ENCODE results near the gene DSE. TPM values are rescaled to one million over a fixed set of nuclear protein-coding genes. Genes with fewer than 3 reads are reported as not detected.

The DSE gene
- total RNA-seq, 1 experiment from 2014 or later, result 9.8 TPM

GRCh38 chr6:116385459-116385802 lies 14.7 kb downstream of the DSE start:
- Histone ChIP-seq H4K20me1 (ENCODE audit: low read length) (no peaks in the 10 kb centered on the region), H3K4me3 (ENCODE audit: low read length) (no peak overlapping the region), H3K9me3 (ENCODE audit: low read length) (no peaks in the 10 kb centered on the region), H3K27me3 (ENCODE audit: low read length) (no peaks in the 10 kb centered on the region), H3K4me1 (ENCODE audit: insufficient read depth, low read length) (peaks cover 56% of the 10 kb centered on the region), H3K79me2 (ENCODE audit: low read length) (peaks cover 8% of the 10 kb centered on the region; the same call in 1 of the 2 replicates), H3K27ac (ENCODE audit: low read length) (peak overlapping the region; percentile 99), H3K9me2 (replicated peaks; ENCODE audit: low read length) (no peaks in the 10 kb centered on the region), H2AFZ (ENCODE audit: low read length) (no peak overlapping the region), H3K9ac (ENCODE audit: low read length) (0 out of 2 replicates have a peak overlapping the region, but pooled peaks have one; percentile 13), H3F3A (ENCODE audit: low read length, unreplicated experiment) (no peaks in the 10 kb centered on the region), H3K4me2 (ENCODE audit: low read length) (peak overlapping the region; percentile 72), H3K36me3 (ENCODE audit: low read depth, low read length) (no peaks in the 10 kb centered on the region)
- ATAC-seq (peak; percentile 35), DNase-seq (peak; percentile 69)
- CTCF ChIA-PET, result no interaction called here
- POLR2A ChIA-PET (ENCODE audit: unreplicated experiment), result interaction anchor here (0.6 kb wide), 1 partner anchor 29 kb away, joined by 3 read pairs; no protein-coding TSS in a partner anchor
- TF ChIP-seq CTCF (conservative IDR thresholded peaks at IDR 0.05; ENCODE audit: low read depth, low read length) (no peak), EZH2 (IDR thresholded peaks at IDR 0.05; ENCODE audit: low read length, unreplicated experiment) (no peak), EZH2phosphoT487 (IDR thresholded peaks at IDR 0.05; ENCODE audit: borderline replicate concordance, low read length) (no peak)
- intact Hi-C loops (cut with micrococcal nuclease), result no loop called here
- BruUV-seq (replicated peaks), result no TSS peak

GRCh38 chr6:116385921-116386320 lies 15.2 kb downstream of the DSE start:
- no peaks in the 10 kb centered on the region for H3K27me3 ChIP-seq (ENCODE audit: low read length)
- peak overlapping the region; percentile 13; the same call in 1 of the 2 replicates for H3K9ac ChIP-seq (ENCODE audit: low read length)
- no TSS peak for BruUV-seq (replicated peaks)
- H3K9me2 ChIP-seq (replicated peaks; ENCODE audit: low read length), result no peaks in the 10 kb centered on the region
- CTCF ChIA-PET, result no interaction called here
- intact Hi-C loops (cut with micrococcal nuclease), result no loop called here
- peak overlapping the region; percentile 72 for H3K4me2 ChIP-seq (ENCODE audit: low read length)
- H3F3A ChIP-seq (ENCODE audit: low read length, unreplicated experiment), result no peaks in the 10 kb centered on the region
- H3K79me2 ChIP-seq (ENCODE audit: low read length), result peaks cover 8% of the 10 kb centered on the region; the same call in 1 of the 2 replicates
- ATAC-seq (no peak), DNase-seq (no peak)
- no peak overlapping the region for H2AFZ ChIP-seq (ENCODE audit: low read length)
- no peaks in the 10 kb centered on the region for H3K9me3 ChIP-seq (ENCODE audit: low read length)
- no peak overlapping the region for H3K4me3 ChIP-seq (ENCODE audit: low read length)
- H3K36me3 ChIP-seq (ENCODE audit: low read depth, low read length), result no peaks in the 10 kb centered on the region
- POLR2A ChIA-PET (ENCODE audit: unreplicated experiment), result no interaction called here
- H3K27ac ChIP-seq (ENCODE audit: low read length), result peak overlapping the region; percentile 99
- TF ChIP-seq EZH2phosphoT487 (IDR thresholded peaks at IDR 0.05; ENCODE audit: borderline replicate concordance, low read length), result no peak
- TF ChIP-seq CTCF (conservative IDR thresholded peaks at IDR 0.05; ENCODE audit: low read depth, low read length), result no peak
- no peak for TF ChIP-seq EZH2 (IDR thresholded peaks at IDR 0.05; ENCODE audit: low read length, unreplicated experiment)
- no peaks in the 10 kb centered on the region for H4K20me1 ChIP-seq (ENCODE audit: low read length)
- peaks cover 52% of the 10 kb centered on the region for H3K4me1 ChIP-seq (ENCODE audit: insufficient read depth, low read length)

- Histone ChIP-seq H3K9me3 (ENCODE audit: low read length) (no peaks in the 10 kb centered on the region), H3K9ac (ENCODE audit: low read length) (peak overlapping the region; percentile 77), H3F3A (ENCODE audit: low read length, unreplicated experiment) (no peaks in the 10 kb centered on the region), H3K9me2 (replicated peaks; ENCODE audit: low read length) (no peaks in the 10 kb centered on the region), H3K36me3 (ENCODE audit: low read depth, low read length) (no peaks in the 10 kb centered on the region), H3K4me2 (ENCODE audit: low read length) (peak overlapping the region; percentile 72), H3K27ac (ENCODE audit: low read length) (peak overlapping the region; percentile 99), H4K20me1 (ENCODE audit: low read length) (no peaks in the 10 kb centered on the region), H3K4me1 (ENCODE audit: insufficient read depth, low read length) (peaks cover 43% of the 10 kb centered on the region), H2AFZ (ENCODE audit: low read length) (peak overlapping the region; percentile 57), H3K79me2 (ENCODE audit: low read length) (peaks cover 8% of the 10 kb centered on the region; the same call in 1 of the 2 replicates), H3K4me3 (ENCODE audit: low read length) (no peak overlapping the region), H3K27me3 (ENCODE audit: low read length) (no peaks in the 10 kb centered on the region)
- intact Hi-C loops (cut with micrococcal nuclease), result no loop called here
- DNase-seq, result peak; percentile 59
- no TSS peak for BruUV-seq (replicated peaks)
- POLR2A ChIA-PET (ENCODE audit: unreplicated experiment), result interaction anchor here (0.6 kb wide), 1 partner anchor 45 kb away, joined by 3 read pairs; no protein-coding TSS in a partner anchor
- CTCF ChIA-PET, result no interaction called here
- peak; percentile 83 for ATAC-seq
- no peak for TF ChIP-seq EZH2phosphoT487 (IDR thresholded peaks at IDR 0.05; ENCODE audit: borderline replicate concordance, low read length)
- no peak for TF ChIP-seq EZH2 (IDR thresholded peaks at IDR 0.05; ENCODE audit: low read length, unreplicated experiment)
- no peak for TF ChIP-seq CTCF (conservative IDR thresholded peaks at IDR 0.05; ENCODE audit: low read depth, low read length)
Measured at GRCh38 chr6:116386581-116387299, 16.0 kb downstream of the DSE start.

All from PC-3 (cell line).